Nephron (organoid): ENCODE data around the gene SCN4A.
"Not testable (repeated sequence)": the region's sequence is repeated elsewhere in the genome, so short reads cannot be mapped to it uniquely, and the experiment has no call there.

Source experiments
- H3K27ac Mint-ChIP-seq, 3 experiments: 2 replicates each; pipeline ENCODE4 v1.8.0; 2020; ENCODE audit warnings: mixed read lengths in 3 of 3, mild to moderate bottlenecking in 2 of 3, moderate library complexity in 1 of 3
- H3K27me3 Mint-ChIP-seq: 2 replicates; pipeline ENCODE4 v1.8.0; 2021; ENCODE audit warnings: low read depth, mild to moderate bottlenecking, moderate library complexity, mixed read lengths
- H3K36me3 Mint-ChIP-seq: 2 replicates; pipeline ENCODE4 v1.8.0; 2020; ENCODE audit warnings: low read depth, mixed read lengths
- H3K4me1 Mint-ChIP-seq: 2 replicates; pipeline ENCODE4 v1.8.0; 2020; ENCODE audit warnings: mixed read lengths
- H3K4me3 Mint-ChIP-seq, 3 experiments: 2 replicates each; pipeline ENCODE4 v1.8.0; 2020; ENCODE audit warnings: mild to moderate bottlenecking in 3 of 3, mixed read lengths in 3 of 3, moderate library complexity in 2 of 3
- H3K9me3 Mint-ChIP-seq: 2 replicates; pipeline ENCODE4 v1.8.0; 2020; ENCODE audit warnings: mixed read lengths
- CTCF ChIP-seq, 3 experiments: fragments of 200-600 bp; sonication (generic); IDR thresholded peaks; one replicate each; pipeline ENCODE4 v1.5.0; 2021; ENCODE audit warnings: antibody characterized with exemption in 3 of 3; ENCODE audit not compliant: unreplicated experiment in 3 of 3

The SCN4A gene

GRCh38 chr17:63911041-63911635, 61.6 kb downstream of the SCN4A start, which contains the start of gene CSHL1:
Gene CSHL1 (minus strand): TSS chr17:63911258. CDS start chr17:63911196, 62 bp downstream.
- Mint-ChIP-seq H3K4me3 (no peak within 1 kb of the TSS), H3K27ac (no peak within 1 kb of the TSS), H3K36me3 (no peaks in the 10 kb centered on the region), H3K27me3 (peaks cover 29% of the 10 kb centered on the region), H3K4me1 (no peaks in the 10 kb centered on the region), H3K9me3 (no peaks in the 10 kb centered on the region)
- no peak for TF ChIP-seq CTCF (IDR thresholded peaks at IDR 0.05; ENCODE audit: unreplicated experiment in 3 of 3)

- H3K36me3 Mint-ChIP-seq: no peaks in the 10 kb centered on the region
- no peak overlapping the region for H3K27ac Mint-ChIP-seq
- no peaks in the 10 kb centered on the region for H3K4me1 Mint-ChIP-seq
- peaks cover 29% of the 10 kb centered on the region for H3K27me3 Mint-ChIP-seq
- H3K4me3 Mint-ChIP-seq: no peak overlapping the region
- TF ChIP-seq CTCF (IDR thresholded peaks at IDR 0.05; ENCODE audit: unreplicated experiment in 3 of 3): no peak
- H3K9me3 Mint-ChIP-seq: no peaks in the 10 kb centered on the region
Measured at GRCh38 chr17:63910096-63910495, 62.6 kb downstream of the SCN4A start.

GRCh38 chr17:63909586-63909985, 63.1 kb downstream of the SCN4A start:
- not testable (repeated sequence) for H3K9me3 Mint-ChIP-seq, H3K27ac Mint-ChIP-seq

GRCh38 chr17:63907161-63907778, 65.4 kb downstream of the SCN4A start:
- not testable (repeated sequence) for H3K4me3 Mint-ChIP-seq, H3K27ac Mint-ChIP-seq, H3K9me3 Mint-ChIP-seq, H3K4me1 Mint-ChIP-seq, H3K36me3 Mint-ChIP-seq
- H3K27me3 Mint-ChIP-seq: peaks cover 33% of the 10 kb centered on the region

More at GRCh38 chr17:63909586-63909985, 63.1 kb downstream of the SCN4A start:
- not testable (repeated sequence) for H3K36me3 Mint-ChIP-seq, H3K4me3 Mint-ChIP-seq, H3K4me1 Mint-ChIP-seq
- peaks cover 29% of the 10 kb centered on the region for H3K27me3 Mint-ChIP-seq

- peaks cover 26% of the 10 kb centered on the region for H3K27me3 Mint-ChIP-seq
- H3K27ac Mint-ChIP-seq, H3K4me3 Mint-ChIP-seq, H3K4me1 Mint-ChIP-seq, H3K9me3 Mint-ChIP-seq, H3K36me3 Mint-ChIP-seq: not testable (repeated sequence)
Measured at GRCh38 chr17:63904796-63905195, 67.9 kb downstream of the SCN4A start.

- H3K9me3 Mint-ChIP-seq, H3K36me3 Mint-ChIP-seq, H3K27ac Mint-ChIP-seq, H3K4me1 Mint-ChIP-seq, H3K4me3 Mint-ChIP-seq: not testable (repeated sequence)
- peak; percentile 30 to 52 (median 41) for TF ChIP-seq CTCF (IDR thresholded peaks at IDR 0.05; ENCODE audit: unreplicated experiment in 3 of 3)
- peaks cover 19% of the 10 kb centered on the region for H3K27me3 Mint-ChIP-seq
Measured at GRCh38 chr17:63903787-63904201, 68.9 kb downstream of the SCN4A start.

GRCh38 chr17:63901971-63902370, 70.7 kb downstream of the SCN4A start:
- peaks cover 12% of the 10 kb centered on the region for H3K27me3 Mint-ChIP-seq
- not testable (repeated sequence) for H3K36me3 Mint-ChIP-seq

GRCh38 chr17:63898899-63899798, 73.6 kb downstream of the SCN4A start:
- not testable (repeated sequence) for H3K36me3 Mint-ChIP-seq, H3K27me3 Mint-ChIP-seq, H3K9me3 Mint-ChIP-seq, H3K4me1 Mint-ChIP-seq, H3K27ac Mint-ChIP-seq, H3K4me3 Mint-ChIP-seq

More at GRCh38 chr17:63901971-63902370, 70.7 kb downstream of the SCN4A start:
- H3K4me1 Mint-ChIP-seq, H3K4me3 Mint-ChIP-seq, H3K27ac Mint-ChIP-seq, H3K9me3 Mint-ChIP-seq: not testable (repeated sequence)

GRCh38 chr17:63896524-63897354, 76.0 kb downstream of the SCN4A start, which contains the start of gene CSH1:
Gene CSH1 (minus strand): TSS chr17:63896574. CDS start chr17:63896511, 63 bp downstream.
- H3K4me1 Mint-ChIP-seq, H3K4me3 Mint-ChIP-seq: not testable (repeated sequence)

GRCh38 chr17:63894821-63895220, 77.9 kb downstream of the SCN4A start:
- H3K27ac Mint-ChIP-seq, H3K4me1 Mint-ChIP-seq, H3K27me3 Mint-ChIP-seq, H3K9me3 Mint-ChIP-seq, H3K36me3 Mint-ChIP-seq, H3K4me3 Mint-ChIP-seq: not testable (repeated sequence)

More at GRCh38 chr17:63896524-63897354, 76.0 kb downstream of the SCN4A start, which contains the start of gene CSH1:
- not testable (repeated sequence) for H3K27ac Mint-ChIP-seq, H3K27me3 Mint-ChIP-seq, H3K9me3 Mint-ChIP-seq, H3K36me3 Mint-ChIP-seq

GRCh38 chr17:63894021-63894420, 78.7 kb downstream of the SCN4A start:
- not testable (repeated sequence) for H3K36me3 Mint-ChIP-seq, H3K4me3 Mint-ChIP-seq, H3K27me3 Mint-ChIP-seq, H3K27ac Mint-ChIP-seq, H3K9me3 Mint-ChIP-seq, H3K4me1 Mint-ChIP-seq
